ENCODE measurements around the gene TRDN.

DNA sequence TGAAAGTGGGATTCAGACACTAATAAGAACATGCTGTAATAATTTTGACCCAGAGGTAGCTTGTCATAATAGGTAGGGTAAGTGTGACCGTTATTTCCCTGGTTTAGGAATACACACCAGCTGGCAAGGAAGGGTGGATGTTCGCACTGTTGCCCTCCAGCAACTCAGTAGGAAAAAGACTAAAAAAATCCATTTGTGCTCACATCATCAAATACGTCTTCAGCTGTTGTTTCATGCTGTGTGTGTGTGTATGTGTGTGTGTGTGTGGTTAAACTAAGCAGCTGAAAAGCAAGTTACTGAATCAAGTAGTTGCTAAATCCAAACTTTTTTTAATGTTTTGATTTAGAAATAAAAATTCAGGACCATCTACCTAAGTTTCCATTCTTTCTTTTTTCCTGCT lies 218.7 kb downstream of the TRDN start:
- TF ChIP-seq, protein P1, sequence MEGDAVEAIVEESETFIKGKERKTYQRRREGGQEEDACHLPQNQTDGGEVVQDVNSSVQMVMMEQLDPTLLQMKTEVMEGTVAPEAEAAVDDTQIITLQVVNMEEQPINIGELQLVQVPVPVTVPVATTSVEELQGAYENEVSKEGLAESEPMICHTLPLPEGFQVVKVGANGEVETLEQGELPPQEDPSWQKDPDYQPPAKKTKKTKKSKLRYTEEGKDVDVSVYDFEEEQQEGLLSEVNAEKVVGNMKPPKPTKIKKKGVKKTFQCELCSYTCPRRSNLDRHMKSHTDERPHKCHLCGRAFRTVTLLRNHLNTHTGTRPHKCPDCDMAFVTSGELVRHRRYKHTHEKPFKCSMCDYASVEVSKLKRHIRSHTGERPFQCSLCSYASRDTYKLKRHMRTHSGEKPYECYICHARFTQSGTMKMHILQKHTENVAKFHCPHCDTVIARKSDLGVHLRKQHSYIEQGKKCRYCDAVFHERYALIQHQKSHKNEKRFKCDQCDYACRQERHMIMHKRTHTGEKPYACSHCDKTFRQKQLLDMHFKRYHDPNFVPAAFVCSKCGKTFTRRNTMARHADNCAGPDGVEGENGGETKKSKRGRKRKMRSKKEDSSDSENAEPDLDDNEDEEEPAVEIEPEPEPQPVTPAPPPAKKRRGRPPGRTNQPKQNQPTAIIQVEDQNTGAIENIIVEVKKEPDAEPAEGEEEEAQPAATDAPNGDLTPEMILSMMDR (IDR thresholded peaks at IDR 0.05 in 8 of 11, conservative IDR thresholded peaks at IDR 0.05 in 3 of 11) = no peak
- no peak for TF ChIP-seq POLR2A (IDR thresholded peaks at IDR 0.05)
